Measurements from ENCODE around the gene CACNA1B.

Gene CACNA1B

DNA sequence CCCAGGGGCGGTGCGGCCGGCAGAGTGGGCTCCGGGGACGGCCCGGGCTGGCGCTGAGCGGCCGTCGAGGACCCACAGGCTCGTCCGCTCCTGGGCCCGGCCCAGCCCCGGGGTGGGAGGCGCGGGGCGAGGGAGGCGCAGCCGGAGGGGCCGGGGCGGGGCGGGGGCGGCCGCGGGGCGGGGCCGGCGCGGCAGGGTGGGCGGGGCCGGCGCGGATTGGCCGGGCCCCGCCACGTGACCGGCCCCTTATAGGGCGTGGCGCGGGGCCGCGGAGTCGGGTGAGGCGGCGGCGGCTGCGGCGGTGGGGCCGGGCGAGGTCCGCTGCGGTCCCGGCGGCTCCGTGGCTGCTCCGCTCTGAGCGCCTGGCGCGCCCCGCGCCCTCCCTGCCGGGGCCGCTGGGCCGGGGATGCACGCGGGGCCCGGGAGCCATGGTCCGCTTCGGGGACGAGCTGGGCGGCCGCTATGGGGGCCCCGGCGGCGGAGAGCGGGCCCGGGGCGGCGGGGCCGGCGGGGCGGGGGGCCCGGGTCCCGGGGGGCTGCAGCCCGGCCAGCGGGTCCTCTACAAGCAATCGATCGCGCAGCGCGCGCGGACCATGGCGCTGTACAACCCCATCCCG, at the start of gene CACNA1B:
Gene CACNA1B (plus strand): TSS at position 277 of the 617 bp plus-strand sequence. CDS start 152 bp downstream, at position 429.
- DNase-seq = peak; percentile 14

DNA sequence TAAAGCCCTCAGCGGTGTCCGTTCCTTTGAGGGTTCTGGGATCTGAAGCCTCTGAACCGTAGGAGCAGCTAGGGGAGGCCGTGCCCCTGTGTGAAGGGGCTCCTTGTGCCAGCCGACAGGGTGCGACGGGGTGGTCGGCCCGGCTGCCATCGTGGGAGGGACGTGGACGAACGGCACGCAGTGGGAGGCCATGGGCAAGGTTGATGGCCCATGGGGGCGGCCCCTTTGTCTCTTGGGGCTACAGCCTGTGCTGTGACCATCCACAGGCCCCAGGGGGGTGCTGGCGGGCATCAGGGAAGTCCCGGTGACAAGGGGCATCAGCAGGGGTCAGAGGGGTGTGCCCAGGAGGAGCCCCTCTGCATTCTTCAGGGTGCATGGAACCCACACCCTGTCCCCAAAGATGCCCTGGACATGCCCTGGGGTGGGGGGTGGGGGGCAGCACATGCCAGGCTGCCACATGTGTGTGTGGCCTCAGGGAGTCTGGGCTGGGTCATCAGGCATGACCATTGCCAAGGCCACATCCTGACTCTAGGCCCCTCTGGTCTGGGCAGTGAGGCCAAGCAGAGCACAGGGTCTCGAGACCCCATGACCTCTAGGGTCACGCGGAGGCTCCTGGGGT, 49.6 kb upstream of the CACNA1B start:
- no peak for DNase-seq

DNA sequence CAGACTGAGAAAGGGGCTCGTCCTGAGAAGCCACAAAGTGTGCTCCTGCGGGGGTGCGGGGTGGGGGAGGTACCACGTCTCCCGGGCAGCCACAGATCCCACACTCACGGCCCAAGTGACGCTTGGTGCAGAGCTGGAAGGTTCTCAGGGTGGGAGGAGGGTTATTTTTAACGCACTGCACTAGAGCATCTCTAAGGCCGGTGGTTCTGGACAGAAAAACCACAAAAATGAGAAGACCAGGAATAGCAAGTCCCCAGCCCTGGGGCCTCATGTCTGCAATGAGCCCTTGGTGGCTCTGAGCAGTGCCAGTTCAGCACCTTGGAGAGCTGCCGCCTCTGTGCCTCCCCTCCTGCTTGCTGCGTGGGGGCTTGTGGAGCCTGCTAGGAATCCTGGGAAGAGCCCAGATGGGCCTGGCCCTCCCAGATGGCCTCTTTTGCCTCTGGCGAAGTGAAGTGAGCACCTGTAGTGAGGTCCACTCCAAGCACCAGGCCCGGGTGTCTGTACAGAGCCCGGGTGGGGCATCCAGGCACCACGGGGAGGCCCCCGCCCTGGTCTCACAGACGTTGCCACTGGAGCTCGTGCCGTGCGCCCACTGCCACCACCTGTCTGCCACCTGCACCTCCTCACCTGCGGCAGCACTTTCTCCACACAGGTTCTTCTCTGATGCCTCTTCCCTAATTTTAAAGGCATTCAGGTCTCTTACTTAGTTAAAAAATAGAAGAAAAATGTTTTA, 48.9 kb upstream of the CACNA1B start:
- peak; percentile 24 for DNase-seq

DNA sequence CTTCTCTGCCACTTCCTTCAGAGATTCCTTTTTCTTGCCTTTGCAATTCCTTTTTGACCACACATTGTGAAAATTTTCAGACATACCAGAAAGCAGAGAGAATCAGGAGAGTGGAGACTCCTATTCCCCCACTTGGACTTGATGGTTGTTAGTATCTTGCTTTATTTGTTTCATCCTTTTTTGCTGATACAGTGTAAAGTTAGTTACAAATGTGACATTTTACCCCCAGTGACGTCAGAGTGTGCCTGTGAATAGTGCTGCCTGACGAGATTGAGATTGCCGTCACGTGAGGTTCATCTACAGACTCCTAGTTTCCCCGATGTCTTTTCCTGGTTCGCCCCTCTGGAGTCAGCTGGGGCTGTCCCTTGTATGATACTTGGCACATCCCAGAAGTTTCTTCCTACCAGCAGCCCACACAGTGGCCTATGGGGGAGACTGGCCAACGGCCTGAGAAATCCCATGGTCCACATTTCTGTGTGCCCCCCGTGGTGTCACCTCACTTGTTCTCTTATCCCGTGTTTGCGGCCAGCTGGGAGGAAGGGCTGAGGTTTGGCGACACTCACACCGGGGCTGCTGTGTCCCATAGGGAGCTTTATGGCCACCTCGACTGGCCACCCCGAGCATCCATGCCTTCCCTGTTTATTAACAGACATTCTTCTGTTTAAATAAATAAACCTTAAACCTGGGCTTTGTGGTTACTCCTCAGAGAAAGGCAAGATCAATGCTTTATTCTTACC, 48.2 kb upstream of the CACNA1B start:
- DNase-seq = no peak

DNA sequence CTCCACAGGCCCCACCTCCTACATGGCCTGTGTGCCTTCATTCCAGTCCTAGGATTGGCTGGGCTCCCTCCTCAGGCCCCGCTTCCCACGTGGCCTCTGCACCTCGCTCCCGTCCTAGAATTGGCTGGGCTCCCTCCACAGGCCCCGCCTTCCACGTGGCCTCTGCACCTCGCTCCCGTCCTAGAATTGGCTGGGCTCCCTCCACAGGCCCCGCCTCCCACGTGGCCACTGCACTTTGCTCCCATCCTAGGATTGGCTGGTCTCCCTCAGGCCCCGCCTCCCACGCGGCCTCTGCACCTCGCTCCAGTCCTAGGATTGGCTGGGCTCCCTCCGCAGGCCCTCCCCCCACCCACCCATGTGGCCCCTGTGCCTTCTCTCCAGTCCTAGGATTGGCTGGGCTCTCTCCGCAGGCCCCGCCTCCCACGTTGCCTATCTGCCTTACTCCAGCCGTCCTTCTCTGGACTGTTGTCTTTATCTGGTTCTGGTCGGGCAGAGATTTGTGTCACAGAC, 45.3 kb upstream of the CACNA1B start:
- DNase-seq = no peak

DNA sequence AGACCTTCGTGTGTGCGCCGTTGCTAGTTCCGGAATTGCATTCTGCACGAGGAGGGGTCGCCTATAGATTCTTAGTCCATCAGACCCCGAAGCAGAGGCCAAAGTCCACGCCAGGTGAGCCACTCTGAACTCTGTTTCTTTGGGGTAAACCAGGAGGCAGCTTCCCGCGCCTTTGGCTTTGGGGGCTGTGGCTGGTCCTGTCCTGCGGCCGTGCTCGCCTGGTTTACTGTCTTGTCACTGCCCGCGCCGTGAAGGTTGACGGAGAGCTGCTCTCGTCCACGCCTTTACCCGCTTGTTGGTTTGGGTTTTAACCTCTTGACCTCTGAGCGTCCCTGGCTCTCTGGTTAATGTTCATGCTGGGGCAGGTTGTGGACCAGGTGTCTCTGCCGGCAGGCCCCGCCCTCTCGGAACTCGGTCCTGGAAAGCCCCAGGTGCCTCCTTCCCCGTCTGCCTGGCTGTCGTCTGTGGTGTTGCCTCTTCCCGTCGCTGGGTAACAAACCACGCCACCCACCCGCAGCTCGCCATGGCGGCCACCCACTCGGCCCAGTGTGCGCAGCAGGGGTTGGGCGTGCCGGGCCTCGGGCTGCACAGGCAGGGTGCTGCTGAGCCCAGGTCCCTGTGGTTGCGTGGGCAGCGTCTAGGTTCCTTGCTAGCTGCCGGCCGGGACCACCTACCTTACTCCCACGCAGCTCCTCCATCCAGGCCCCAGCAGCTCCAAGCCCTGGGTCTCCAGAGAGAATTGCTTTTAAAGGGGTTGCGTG, 44.6 kb upstream of the CACNA1B start:
- no peak for DNase-seq

DNA sequence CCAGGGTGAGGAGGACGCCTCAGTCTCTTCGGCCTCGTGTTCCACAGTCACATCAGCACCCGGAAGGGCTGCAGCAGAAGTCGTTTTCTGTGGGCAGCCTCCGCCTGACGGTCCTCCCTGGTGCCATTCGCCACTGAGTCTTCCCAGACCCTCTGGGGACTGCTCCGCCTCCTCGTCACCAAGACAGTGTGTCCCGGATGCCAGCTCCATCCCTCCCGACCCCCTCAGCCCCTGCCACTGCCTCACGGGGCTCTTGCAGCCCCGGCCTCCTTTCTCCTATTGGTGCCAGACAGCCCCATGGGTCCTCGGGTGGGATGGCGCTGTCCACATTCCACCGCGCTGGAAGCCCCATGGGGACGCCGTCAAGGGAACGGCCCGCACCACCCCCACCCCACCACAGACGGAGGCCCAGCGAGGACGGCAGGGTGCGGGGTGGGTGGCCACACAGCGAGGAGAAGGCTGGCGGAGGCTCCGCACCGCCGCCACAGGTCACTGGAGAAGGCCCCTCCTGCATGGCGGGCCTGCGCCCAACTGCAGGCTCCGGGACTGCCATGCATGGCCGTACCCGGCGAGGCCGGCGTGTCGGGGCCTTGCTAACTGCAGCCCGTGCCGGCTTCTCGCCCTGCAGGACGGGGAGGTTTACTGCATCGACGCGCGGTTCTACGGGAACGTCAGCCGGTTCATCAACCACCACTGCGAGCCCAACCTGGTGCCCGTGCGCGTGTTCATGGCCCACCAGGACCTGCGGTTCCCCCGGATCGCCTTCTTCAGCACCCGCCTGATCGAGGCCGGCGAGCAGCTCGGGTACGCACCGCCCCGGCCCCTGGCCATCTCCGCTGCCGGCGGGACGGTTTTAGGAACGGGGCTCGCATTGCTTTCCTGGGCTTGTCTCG, 43.6 kb upstream of the CACNA1B start:
- no peak for DNase-seq

DNA sequence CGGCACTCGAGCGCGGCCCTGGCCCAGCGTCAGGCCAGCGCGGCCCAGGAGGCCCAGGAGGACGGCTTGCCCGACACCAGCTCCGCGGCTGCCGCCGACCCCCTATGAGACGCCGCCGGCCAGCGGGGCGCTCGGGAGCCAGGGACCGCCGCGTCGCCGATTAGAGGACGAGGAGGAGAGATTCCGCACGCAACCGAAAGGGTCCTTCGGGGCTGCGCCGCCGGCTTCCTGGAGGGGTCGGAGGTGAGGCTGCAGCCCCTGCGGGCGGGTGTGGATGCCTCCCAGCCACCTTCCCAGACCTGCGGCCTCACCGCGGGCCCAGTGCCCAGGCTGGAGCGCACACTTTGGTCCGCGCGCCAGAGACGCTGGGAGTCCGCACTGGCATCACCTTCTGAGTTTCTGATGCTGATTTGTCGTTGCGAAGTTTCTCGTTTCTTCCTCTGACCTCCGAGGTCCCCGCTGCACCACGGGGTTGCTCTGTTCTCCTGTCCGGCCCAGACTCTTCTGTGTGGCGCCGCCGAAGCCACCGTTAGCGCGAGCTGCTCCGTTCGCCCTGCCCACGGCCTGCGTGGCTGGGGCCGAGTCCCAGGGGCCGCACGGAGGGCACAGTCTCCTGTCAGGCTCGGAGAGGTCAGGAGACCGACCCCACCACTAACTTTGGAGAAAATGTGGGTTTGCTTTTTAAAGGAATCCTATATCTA, 42.6 kb upstream of the CACNA1B start:
- no peak for DNase-seq

DNA sequence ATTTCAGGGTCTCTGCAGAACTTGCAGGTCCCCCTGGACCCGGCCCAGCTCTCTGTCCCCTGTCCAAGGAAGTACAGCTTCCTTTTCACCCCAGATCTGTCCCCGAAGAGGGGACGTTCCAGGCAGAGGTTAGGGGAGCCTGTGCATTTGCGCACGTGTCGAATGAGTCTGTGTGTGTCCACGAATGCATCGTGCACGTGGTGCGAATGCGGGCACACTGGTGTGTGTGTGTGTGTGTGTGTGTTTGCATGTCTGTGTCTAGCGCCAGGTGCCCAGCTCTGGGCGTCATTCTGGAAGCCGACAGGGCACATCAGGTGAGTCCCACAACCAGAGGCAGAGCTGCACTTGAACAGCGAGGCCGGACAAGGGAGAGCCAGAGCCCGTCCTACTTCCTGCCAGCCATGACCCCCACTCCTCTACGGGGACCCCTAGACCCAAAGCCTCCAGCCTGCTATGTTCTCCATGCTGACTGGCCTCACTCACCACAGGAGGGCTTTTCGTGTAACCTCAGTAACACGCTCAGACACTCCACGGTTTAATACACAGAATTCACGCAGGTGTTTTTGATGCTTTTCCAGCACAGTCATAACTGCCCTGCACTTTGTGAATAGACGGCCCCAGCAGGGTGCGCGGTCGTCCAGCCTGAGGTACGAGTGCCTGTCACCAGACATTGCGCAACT, 41.3 kb upstream of the CACNA1B start:
- no peak for DNase-seq

DNA sequence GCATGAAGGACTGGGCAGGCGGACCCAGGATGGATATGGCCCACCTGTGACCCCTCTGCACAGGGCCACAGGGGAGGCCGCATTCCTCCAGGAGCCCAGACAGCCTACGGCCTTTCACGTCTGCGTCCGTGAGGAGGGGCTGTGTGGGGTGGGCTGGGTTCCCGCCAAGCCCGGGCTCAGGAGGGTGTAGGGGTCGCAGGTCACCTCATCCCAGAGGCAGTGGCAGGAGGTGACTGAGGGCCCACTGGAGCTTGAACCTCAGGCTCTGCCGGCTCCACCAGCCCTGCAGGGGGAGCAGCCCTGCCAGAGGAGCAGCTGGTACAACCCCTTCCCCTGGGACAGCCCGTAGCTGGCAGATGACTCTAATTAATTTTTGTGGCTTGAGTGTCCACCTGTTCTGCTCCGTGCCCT, 40.7 kb upstream of the CACNA1B start:
- no peak for DNase-seq

DNA sequence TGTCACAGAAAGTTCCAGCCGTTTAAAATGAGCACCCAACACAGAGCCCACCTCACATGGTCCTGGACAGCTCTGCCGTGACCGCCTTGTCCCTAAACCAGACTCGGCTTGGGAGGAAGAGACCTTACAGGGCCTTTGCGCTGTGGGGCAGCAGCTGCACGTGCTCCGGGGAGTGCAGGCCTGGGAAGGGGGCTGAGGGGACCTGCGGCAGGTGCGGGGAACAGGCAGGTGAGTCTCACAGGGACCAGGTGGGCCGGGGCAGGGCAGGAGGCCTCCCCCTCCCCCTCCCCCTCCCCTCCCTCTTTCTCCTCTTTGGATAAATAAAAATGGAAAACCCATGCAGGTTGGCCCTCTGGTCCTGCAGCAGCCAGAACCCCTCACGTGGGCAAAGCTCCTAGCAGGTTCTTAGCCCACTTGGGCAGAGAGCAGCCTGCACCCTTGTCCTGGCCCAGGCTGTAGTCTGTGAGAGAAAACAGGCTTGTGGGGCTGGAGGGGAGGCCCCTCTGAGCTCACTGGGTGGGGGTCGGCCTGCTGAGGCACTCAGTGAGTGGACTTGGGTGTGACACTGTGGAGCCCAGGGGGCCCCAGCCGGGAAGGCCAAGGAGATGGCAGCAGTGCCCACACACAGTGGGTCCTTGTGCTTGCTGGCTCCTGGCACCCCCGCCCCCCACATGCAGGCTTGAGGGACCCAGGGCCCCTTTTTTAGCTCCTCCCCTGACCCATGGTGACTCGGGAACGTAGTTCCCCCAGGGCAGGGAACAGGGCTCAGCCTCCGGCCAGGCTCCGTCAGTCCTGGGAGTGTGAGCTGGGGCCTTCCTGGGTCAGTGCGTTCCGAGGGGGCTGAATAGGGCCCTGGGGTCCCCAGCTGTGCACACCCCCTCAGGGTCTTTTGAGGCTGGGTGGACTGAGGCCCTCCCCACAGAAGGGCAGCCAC, 40.0 kb upstream of the CACNA1B start:
- DNase-seq = no peak

DNA sequence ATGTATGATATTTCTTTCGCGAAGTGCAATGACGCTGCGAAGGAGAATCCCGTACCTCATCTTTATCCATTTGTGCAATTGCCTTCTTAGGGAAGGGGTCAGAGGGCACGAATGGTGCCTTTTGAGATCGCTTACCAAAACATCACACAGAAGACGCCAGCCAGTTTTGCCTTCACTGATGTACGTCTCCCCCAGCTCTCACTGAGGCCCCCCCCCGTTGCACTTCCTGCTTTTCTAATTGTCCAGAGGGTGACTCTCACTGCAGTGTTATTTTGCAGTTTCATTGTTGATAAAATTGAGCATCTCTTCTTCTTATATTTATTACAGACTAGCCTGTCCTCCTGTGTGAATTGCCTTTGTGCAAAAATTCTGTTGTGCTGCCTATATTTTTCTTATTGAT, 39.0 kb upstream of the CACNA1B start:
- no peak for DNase-seq

DNA sequence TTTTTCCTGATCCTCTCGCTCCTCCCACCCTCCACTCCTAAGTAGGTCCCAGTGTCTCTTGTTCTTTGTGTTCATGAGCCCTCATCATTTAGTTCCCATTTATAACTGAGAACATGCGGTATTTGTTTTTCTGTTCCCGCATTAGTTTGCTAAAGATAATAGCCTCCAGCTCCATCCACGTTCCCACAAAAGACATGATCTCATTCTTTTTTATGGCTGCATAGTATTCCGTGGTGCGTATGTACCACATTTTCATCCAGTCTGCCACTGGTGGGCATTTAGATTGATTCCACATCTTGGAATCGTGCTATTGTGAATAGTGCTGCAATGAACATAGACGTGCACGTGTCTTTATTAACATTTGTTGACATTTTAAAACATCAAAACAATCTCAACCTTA, 34.2 kb upstream of the CACNA1B start:
- no peak for DNase-seq

DNA sequence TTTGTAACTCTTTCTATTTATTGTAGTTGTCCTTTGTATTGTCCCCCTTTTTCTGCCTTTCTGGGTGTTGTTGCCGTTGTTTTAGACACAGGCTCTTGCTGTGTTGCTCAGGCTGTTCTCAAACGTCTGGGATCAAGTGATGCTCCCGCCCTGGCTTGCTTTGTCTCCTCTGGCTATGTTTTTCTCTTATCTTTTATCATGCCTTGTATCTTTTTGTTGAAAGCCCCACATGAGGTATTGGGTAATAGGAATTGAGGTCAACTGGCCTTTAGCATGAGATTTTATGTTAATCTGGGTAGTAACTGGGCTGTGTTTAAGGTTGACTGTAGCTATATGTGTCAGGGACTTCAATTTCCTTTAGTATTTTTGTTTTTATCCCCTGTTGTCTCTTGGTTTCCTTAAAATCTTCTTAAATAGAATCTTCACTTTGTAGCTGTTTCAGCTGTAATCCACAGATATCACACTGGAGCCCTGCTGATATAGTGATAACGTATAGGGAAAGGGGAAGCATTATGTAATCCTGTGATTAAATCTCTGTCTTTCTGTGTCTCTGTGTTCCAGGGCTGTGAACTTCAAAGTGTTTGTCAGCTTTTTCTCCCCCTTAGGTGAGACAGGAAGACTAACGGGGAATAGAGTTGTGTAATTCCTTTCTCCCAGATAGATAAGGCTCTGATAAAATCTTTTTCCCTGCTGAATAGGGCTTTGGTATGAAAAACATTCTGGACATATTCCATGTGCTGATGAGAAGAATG, 25.9 kb upstream of the CACNA1B start:
- DNase-seq = no peak

DNA sequence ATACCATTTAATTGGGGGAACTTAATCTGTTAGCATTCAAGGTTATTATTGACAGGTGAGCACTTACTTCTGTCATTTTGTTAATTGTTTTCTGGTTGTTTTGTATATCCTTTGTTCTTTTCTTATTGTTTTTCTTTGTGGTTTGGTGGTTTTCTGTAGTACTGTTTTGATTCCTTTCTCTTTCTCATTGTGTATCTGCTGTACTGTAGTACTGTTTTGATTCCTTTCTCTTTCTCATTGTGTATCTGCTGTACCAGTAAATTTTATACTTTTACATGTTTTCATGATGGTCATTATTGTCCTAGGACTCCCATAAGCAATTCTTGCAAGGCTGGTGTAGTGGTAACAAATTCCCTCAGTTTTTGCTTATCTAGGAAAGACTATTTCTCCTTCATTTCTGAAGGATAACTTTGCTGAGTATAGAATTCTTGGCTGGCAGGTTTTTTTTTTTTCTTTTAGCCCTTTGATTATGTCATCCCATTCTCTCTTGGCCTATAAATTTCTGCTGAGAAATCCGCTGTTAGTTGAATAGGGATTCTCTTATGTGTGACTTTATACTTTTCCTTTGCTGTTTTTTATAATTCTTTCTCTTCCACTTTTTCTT, 24.1 kb upstream of the CACNA1B start:
- no peak for DNase-seq

DNA sequence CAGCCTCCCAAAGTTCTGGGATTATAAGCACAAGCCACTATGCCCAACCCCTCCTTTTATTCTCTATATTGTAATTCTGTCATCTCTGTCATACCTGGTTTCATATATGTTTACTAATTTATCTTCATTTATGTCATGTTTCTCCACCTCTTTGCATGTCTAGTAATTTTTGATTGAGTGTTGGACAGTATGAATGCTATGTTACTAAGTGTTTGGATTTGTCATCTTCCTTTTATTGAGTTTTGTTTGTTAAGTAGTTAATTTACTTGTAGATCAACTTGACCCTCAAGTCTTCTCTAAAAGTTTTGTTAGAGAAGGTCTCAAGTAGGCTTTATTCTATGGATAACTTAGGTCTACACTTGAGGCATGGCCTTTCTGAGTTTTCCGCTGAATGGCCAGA, 17.2 kb upstream of the CACNA1B start:
- no peak for DNase-seq

DNA sequence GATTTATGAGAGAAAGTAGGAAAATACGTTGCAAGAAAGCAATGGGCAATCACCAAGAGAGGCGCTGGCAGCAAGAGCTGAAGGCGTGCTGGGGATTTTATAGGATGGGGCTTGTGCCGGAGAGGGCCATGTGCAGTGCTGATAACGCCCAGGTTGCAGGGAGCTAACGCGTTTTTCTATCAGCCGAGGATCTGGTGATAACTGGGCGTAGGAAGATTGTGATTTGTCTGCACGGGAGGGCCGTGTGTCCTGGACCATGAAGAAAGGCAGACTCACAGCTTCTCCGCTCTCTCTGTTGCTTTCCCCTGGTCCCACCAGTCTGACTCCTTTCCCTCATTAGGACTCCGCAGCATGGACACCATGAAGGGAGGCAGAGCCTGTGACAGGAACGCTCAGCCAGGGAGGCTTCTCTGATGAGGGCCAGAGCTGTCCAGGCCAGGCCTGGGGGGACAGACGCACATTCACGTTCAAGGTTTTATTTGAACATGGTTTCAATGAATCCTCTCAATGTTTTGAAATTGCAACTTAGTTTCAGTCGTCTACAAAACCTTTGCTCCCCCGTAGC, 11.9 kb upstream of the CACNA1B start:
- no peak for DNase-seq

Measured in stimulated activated CD4-positive, alpha-beta T cell treated with anti-CD3 and anti-CD28 coated beads, Interleukin-15, amount 100 ng/mL, for 24 hours (primary cell).